ENCODE data around the gene RAD23B. TPM values are rescaled to one million over a fixed set of nuclear protein-coding genes. Genes with fewer than 3 reads are reported as not detected.

The RAD23B gene
- total and polyA plus RNA-seq, 2 of the 13 experiments (the other 11 are each of a cell fraction or from before 2014, with no cell fraction given): 133 to 156 TPM

- TF ChIP-seq IRF9 (CRISPR knock-in tag; IDR thresholded peaks at IDR 0.05; ENCODE audit: borderline replicate concordance) (no peak), LRRFIP1 (CRISPR knock-in tag; conservative IDR thresholded peaks at IDR 0.05) (no peak), ZSCAN9 (CRISPR knock-in tag; IDR thresholded peaks at IDR 0.05; ENCODE audit: borderline replicate concordance) (0 out of 2 replicates have a peak, but pooled peaks have one; percentile 33), HOXA7 (CRISPR knock-in tag; IDR thresholded peaks at IDR 0.05) (no peak), BATF2 (CRISPR knock-in tag; IDR thresholded peaks at IDR 0.05) (no peak), ZNF460 (CRISPR knock-in tag; IDR thresholded peaks at IDR 0.05; ENCODE audit: borderline replicate concordance) (no peak), ZNF362 (CRISPR knock-in tag; IDR thresholded peaks at IDR 0.05; ENCODE audit: borderline replicate concordance) (no peak), GPBP1L1 (CRISPR knock-in tag; IDR thresholded peaks at IDR 0.05) (no peak), SALL1 (CRISPR knock-in tag; IDR thresholded peaks at IDR 0.05) (peak; percentile 81), FOXK2 (IDR thresholded peaks at IDR 0.05) (no peak), ZNF879 (CRISPR knock-in tag; IDR thresholded peaks at IDR 0.05) (no peak), HNF1B (CRISPR knock-in tag; IDR thresholded peaks at IDR 0.05) (peak; percentile 41; the same call in 1 of the 2 replicates), IKZF1 (IDR thresholded peaks at IDR 0.05) (no peak), XRCC5 (optimal IDR thresholded peaks at IDR 0.05; ENCODE audit: low read length) (no peak), ZBTB4 (CRISPR knock-in tag; IDR thresholded peaks at IDR 0.05; ENCODE audit: borderline replicate concordance) (0 out of 2 replicates have a peak, but pooled peaks have one; percentile 20), SP2 (CRISPR knock-in tag; IDR thresholded peaks at IDR 0.05) (no peak), ZNF775 (CRISPR knock-in tag; IDR thresholded peaks at IDR 0.05; ENCODE audit: borderline replicate concordance) (no peak)
Observed at GRCh38 chr9:107367727-107368502, 84.8 kb downstream of the RAD23B start (continued).

Measured in HepG2 (cell line).